ENCODE results near the gene CS.

Gene CS

DNA sequence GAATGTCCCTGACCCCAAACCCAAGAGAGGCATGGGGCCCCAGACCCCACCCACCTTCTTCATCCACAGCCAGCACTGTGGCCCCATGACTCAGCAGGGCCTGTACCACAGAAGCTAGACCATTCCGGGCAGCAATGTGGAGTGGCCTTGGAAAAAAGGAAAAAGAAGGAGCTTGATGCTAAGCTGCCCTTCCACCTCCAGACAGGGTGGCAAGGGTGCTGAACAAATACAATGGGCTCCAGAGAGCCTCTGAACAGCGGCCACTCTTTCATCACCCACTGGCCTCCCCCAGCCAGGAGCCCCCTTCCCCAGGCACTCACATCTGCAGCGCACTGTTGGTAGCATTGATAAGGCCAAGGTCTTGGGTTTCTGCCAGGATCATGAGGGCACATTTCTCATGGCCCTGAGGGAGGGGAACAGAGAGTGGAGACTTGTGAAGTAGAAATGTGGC is 56.4 kb downstream of the CS start:
- no peak for DNase-seq

DNA sequence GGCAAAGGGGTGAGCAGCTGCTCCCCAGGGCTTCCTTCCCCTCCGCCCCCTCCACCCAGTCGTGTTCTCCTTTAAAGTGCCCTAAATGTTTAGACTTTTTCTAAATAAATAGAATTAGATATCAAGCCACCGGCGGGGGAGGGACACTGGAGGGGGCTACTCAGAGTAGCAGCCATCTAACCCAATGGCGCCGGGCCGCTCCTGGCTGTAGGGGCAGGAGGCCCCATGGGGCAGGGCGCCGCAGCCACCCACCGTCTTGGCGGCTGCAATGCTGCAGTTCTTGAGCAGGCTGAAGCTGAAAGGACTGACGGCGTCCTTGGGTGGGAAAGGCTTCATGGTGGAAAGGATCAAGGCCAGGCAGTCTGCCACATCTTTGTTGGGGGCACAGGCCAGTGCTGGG is 57.1 kb downstream of the CS start:
- DNase-seq = no peak

DNA sequence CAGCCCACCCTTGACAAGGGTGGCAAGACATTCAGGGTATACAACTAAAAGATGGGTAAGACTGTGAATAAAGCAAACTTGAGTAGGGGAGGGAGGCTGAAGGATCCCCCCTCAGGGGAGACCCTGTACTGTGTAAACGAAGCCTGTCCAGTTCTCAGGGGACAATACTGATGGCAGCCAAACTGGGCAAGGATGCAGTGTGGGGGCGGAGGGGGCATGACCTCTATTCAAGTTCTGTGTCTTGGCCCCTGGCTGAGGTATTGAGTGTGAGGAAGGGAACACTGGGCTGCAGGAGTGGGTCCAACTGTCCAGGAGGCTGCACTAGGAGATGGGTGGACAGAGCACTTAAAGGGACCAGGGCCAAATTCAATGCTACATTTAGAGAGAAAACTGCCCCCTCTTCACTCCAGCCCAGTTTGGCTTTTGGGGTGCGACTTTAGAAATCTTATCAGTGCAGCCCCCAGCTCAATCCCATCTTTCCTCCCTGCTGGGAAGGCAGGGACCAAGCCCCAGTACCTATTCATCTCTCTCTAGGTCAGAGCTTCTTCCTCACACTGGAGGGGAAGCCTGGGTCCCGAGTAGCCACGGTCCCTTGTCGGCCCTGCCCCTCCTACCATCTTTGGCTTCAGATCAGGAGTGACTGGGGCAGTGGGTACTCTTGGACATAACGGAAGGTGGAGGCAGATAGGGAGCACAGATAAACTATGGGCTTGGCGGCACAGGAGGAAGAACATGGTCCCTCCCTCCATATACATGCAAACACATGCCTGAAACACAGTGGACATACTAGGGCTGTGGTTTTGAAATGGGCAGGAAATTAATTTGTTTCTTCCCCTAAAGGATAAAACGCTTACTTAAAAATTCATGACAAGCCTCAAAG is 58.5 kb downstream of the CS start:
- DNase-seq = no peak

DNA sequence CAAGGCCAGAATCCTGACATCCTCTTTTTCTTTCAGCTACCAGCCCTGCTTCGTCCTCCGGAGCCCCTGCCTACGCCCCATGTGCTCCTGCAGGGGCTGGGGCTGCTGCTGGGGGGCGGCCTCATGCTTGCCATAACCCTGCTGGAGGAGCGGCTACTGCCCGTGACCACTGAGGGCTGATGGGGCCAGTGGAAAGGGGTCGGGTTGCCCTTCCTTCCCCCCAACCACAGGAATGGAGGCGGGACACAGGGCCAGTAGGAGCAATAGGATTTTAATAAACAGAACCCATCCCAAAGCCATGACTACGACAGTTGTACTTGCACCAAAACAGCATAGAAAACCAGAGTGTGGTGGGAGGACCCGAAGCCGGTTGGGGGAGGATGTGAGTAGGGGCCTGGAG is 62.6 kb downstream of the CS start:
- no peak for DNase-seq

DNA sequence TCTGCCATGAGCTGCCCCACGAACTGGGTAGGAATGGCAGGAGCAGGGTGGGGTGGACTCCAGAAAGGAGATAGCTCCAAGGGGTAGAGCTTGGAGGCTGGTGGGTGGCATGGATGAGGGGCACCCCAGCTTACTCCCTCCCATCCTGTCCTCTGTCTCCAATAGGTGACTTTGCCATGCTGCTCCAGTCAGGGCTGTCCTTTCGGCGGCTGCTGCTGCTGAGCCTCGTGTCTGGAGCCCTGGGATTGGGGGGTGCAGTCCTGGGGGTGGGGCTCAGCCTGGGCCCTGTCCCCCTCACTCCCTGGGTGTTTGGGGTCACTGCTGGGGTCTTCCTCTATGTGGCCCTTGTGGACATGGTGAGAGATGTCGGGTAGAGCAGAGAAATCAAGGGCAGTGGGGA is 63.1 kb downstream of the CS start:
- no peak for DNase-seq

DNA sequence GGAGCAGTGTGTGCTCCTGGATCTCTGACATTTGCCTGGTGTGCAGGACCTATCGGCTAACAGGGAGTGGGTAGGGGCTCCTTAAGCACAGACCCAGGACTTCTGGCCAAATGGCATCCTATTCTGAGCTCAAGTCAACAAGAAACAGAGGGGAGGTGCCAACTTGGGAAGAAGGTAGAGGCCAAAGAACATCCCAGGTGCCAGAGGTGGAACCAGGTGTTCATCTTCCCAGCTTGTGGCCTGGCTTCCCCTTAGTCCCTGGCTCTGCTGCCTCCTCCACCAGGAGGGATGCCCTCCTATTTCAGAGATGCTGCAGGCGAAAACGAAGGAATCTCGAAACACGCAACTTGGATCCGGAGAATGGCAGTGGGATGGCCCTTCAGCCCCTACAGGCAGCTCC is 64.0 kb downstream of the CS start:
- no peak for DNase-seq

DNA sequence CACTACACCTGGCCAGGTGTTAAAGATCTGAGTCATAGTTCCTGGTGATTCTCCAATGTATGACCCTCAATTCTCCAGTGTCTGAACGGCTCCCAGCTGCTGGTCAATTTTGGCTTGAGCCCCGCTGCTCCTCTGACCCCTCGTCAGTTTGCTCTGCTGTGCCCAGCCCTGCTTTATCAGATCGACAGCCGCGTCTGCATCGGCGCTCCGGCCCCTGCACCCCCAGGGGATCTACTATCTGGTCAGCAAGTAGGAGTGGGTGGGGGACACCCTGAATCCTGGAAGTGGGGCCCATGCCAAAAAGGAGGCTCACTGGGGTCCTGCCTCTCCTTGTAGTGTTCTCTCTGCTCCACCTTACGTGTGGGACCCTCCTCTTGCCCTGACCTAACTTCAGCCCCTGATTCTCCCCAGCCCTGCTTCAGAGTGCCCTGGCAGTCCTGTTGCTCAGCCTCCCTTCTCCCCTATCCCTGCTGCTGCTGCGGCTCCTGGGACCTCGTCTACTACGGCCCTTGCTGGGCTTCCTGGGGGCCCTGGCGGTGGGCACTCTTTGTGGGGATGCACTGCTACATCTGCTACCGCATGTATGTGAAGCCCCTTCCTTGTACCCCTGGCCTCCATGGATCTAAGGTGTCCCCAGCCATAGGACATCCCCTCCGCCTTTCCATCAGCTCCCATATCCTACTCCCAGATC is 65.2 kb downstream of the CS start:
- DNase-seq = no peak

DNA sequence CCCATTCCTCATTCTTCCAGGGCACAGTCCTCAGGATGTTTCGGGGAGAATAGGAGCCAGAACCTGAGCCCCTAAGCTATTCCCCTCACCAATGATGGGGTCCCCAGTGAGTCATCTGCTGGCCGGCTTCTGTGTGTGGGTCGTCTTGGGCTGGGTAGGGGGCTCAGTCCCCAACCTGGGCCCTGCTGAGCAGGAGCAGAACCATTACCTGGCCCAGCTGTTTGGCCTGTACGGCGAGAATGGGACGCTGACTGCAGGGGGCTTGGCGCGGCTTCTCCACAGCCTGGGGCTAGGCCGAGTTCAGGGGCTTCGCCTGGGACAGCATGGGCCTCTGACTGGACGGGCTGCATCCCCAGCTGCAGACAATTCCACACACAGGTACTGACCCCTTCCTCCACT is 68.9 kb downstream of the CS start:
- DNase-seq = no peak

DNA sequence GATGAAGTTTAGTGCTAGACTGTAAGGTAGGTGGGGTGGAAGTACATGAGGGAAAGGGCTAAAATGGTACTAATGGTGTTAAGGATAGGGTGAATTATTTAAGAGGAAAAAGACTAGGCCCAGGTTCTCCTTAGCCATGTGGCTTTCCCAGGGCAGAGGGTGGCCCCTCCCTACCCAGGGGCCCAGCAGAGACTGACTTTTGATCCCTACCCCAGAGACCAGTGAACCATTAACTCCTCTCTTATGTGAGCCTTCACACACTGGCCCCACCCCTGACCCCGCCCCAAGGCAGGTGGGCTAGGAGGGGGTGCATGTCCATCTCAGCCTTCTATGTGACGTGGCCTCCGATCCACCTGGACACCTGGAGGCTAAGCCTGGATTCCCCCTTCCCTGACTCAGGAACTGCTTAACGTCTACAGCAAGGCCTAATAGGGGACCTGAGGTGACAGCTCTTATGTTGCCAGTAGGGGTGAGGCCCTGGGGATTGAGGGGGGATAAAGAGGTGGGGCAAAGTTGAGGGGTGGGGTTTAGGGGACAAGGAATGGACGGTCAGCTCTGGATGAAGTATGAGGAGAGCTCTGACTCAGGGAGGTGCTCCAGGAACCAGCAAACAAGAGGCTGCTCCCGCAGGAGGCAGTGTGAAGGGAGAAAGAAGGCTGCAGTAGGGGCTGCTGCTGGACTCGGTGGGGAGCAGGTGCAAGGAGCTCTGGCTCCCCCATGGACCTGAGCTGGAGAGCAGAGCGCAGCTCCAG is 69.5 kb downstream of the CS start:
- no peak for DNase-seq

DNA sequence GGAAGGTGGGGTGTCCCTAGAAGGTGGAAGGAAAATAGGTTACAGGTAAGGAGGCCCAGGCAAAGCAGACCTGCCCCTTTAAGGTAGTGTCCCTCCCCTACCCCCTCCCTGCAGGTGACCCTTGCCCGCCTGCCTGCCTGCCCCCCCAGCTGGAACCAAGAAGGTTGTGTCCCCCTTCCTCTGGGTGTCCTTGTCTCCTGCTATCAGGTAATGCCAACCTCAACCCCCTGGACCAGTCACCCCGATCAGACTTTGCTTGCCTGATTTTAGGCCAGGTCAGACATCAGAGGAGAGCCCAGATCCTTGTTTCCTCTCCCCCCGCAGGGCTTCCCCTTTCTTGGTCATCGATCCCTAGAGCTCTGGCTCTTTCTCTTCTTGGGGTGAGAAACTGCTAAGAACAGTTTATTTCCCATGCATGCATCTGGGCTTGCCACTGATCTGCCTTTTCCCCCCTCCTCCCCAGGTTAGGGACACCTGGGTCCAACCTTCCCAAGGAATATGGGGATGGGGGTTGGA is 70.2 kb downstream of the CS start, which contains the start of gene SLC39A5:
SLC39A5 (plus strand) TSS at position 136 of the 516 bp plus-strand sequence. CDS start 1,224 bp downstream, outside the sequence.
- DNase-seq = no peak

DNA sequence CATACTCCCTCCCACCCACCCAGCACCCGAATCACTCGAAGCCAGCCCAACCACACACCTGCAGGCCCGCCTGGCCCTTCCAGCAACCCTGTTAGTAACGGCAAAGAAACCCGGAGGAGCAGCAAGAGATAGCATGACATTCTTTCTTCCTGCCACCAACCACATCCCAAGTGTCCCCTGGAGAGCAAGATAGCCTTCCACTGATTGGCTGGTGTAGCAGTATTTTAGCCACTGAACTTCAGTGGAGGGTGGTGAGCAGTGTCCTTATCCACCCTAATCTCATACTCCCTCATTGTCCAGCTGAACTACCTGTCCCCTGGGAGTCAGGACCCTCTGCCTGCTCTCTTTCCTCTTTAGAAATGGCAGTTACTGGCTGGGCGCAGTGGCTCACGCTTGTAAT is 71.0 kb downstream of the CS start:
- DNase-seq = no peak

DNA sequence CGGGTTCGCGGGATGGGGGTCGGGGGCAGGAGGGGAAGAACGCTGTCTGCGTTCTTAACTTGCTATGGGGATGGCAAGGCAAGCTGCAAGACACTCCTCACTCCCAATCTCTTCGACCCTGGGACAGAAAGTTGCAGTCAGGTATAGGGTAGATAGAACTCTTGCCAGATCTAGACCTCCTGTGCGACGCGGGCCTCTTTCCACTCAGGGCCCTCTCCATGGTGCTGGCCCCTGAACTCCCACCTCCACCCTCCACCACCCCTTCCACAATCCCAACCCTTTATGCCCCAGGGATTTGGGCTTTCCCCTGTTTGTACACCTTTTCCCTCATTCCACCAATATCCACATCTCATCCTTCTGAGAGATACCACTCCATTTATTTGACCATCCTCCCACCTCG is 75.2 kb downstream of the CS start:
- DNase-seq = no peak

DNA sequence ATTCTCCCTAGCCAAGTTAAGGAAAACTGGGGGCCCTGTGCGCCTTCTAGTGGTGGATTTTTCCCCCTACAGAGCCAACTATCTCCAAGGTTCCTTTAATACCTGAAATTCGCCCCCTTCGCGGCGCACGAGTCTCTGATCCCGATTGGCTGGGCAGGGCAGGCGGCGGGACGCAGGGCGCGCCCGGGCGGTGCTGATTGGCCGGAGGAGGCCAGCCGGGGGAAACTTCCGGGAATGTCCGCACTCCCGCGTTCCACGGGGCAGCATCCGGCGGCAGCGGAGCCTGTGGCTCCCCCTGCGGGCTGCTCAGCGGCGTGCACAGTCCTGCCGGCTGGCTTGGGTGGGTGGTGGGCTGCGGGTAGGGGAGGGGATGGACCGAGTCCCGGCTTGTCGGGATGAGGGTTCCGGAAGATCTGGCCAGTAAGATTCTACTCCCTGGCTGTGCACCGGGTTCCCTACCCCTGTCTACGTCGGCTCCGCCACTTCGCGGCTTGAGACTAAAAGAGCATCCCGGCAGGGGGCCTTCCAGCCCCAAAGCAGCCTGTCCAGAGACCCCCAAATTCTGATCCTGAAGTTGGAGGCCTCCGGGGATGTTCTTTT is 75.9 kb downstream of the CS start, which contains the start of gene NABP2:
NABP2 (plus strand) TSS at position 241 of the 600 bp plus-strand sequence. CDS start 515 bp downstream, outside the sequence.
- DNase-seq = peak; percentile 97

DNA sequence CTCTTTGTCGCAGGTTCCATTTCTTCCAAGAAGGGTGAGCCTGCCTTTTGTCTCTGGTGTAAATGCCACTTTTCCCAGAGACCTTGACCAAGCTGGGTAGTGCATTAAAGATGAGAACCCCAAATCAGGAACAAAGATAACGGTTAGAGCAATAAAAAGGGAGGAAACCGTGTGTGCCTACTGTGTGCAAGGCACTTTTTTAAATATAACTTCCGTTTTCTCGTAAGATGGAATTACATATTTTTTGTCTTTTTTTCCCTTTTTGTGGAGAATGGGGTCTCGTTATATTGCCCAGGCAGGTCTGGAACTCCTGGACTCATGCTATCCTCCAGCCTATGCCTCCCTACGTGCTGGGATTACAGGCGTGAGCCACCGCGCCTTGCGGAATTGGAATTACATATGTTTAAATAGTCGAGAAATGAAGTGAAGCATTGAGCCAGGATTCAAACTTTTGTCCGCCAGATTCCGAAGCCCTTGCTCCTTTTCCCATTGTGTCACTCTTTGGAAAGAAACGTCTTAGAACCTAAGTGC is 76.5 kb downstream of the CS start:
- no peak for DNase-seq

DNA sequence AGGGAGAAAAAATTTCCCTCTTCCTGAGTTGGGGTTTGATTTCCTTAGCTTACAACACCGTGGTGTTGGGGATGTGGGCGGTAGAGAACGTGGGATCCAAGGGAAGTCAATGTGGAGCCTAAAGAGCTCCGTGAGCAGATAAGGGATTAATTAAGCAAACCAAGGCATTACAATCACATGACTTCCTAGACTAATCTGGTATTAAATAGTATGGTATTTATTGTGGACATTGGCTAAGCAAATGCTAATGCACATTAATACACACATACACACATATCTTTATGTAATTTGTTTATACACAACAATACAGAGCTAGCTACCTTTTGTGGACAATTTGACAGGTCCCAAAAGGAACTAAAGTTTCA is 77.6 kb downstream of the CS start:
- peak; percentile 24 to 61 for DNase-seq

DNA sequence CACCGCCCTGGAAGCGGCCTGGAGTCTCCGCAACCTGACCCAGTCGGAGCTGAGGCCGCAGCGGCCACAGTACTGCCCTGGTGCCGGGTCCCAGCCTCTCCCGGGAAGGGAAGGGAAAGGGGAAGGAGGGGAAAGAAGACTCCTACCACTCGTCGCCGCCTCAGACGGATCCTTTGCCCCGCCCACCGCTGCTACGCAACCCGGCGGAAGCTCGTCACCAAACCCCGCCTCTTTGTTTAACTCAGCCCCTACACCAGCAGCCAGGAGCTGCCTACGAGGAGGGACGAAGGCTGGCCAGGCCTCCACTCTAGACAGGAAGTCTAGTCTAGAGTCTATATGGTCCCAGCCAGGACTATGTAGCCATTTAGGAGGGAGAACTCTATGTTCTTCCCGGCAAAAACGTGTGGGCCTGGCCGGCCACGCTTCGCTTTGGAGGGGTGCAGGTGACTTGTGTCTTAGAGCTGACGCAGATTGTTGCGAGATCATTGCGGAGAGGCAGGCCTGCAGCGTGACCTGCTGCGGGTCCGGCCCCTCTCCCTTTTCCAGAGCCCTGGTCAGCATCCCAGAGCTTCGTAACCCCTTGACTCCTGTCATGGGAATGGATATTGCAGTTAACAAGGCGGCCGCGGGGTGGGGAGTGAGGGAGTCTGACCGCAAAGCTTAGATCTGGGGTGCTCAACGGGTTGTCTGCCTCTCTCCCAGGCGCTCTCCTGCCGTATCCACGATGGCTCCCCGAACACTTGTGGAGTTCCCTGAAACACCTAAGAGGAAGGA is 78.2 kb downstream of the CS start, which contains the start of gene RNF41:
RNF41 (minus strand) TSS at position 166 of the 774 bp plus-strand sequence. CDS start 7,875 bp downstream, outside the sequence.
- DNase-seq = peak; percentile 97
